Natural killer cell (primary cell): Measurements from ENCODE around the gene CEP131. TPM values are rescaled to one million over a fixed set of nuclear protein-coding genes. Genes with fewer than 3 reads are reported as not detected.
A peak's percentile ranks its signal among the peaks of the same experiment; 100 is the strongest.

Source experiments
- ATAC-seq, 3 donors: fragments of 150-1000 bp in 2 of 3; fragments of 200-7000 bp in 1 of 3; cut with Tn5 transposase; 1 replicate in 1 of 3; 2 replicates in 2 of 3; pipeline ENCODE4 v1.10.0; 2021; ENCODE audit warnings: mild to moderate bottlenecking in 2 of 3, moderate library complexity in 2 of 3
- DNase-seq, 2 donors: peaks; one replicate each; pipeline versions ENCODE4 v3.0.0 to v3.0.0-alpha.2; 2013 to 2021; ENCODE audit warnings: mixed read lengths in 1 of 2
- H3K27ac ChIP-seq: one replicate; pipeline ENCODE4 v1.5.1; 2013; ENCODE audit warnings: mild to moderate bottlenecking, low read length
- H3K27me3 ChIP-seq: one replicate; pipeline ENCODE4 v1.6.1; 2013; ENCODE audit warnings: low read length; ENCODE audit not compliant: control insufficient read depth, insufficient read depth
- H3K36me3 ChIP-seq: one replicate; pipeline ENCODE4 v1.6.1; 2013; ENCODE audit warnings: low read length; ENCODE audit not compliant: control insufficient read depth, insufficient read depth
- H3K4me1 ChIP-seq: one replicate; pipeline ENCODE4 v1.6.1; 2013; ENCODE audit warnings: low read length; ENCODE audit not compliant: control insufficient read depth, insufficient read depth
- H3K4me3 ChIP-seq: one replicate; pipeline ENCODE4 v1.5.1; 2013; ENCODE audit warnings: low read length
- H3K9me3 ChIP-seq: one replicate; pipeline ENCODE4 v1.6.1; 2013; ENCODE audit warnings: low read length; ENCODE audit not compliant: control insufficient read depth, insufficient read depth
- H3K27ac Mint-ChIP-seq, 2 donors: one replicate each; pipeline ENCODE4 v1.8.0; 2022; ENCODE audit warnings: mild to moderate bottlenecking in 2 of 2, mixed read lengths in 2 of 2, moderate library complexity in 1 of 2
- H3K27me3 Mint-ChIP-seq, 2 donors: one replicate each; pipeline ENCODE4 v1.8.0; 2022; ENCODE audit warnings: low read depth in 2 of 2, mixed read lengths in 2 of 2
- H3K36me3 Mint-ChIP-seq: one replicate; pipeline ENCODE4 v1.8.0; 2022; ENCODE audit warnings: mixed read lengths
- H3K4me1 Mint-ChIP-seq, 2 donors: one replicate each; pipeline ENCODE4 v1.8.0; 2022; ENCODE audit warnings: mixed read lengths in 2 of 2
- H3K4me3 Mint-ChIP-seq: one replicate; pipeline ENCODE4 v1.8.0; 2022; ENCODE audit warnings: mild to moderate bottlenecking, moderate library complexity, mixed read lengths
- H3K9me3 Mint-ChIP-seq, 2 donors: one replicate each; pipeline ENCODE4 v1.8.0; 2022; ENCODE audit warnings: mixed read lengths in 2 of 2
- CTCF ChIP-seq: fragments of 200-600 bp; IDR thresholded peaks from one replicate; pipeline ENCODE4 v1.8.0; 2022; ENCODE audit warnings: antibody characterized with exemption
- WGBS: methylation state at CpG from one replicate; pipeline ENCODE4 v1.1.7; 2013; ENCODE audit warnings: missing lambda C conversion rate; ENCODE audit not compliant: insufficient coverage; 5-methylcytosine and 5-hydroxymethylcytosine counted together
- intact Hi-C: fragments of 100-400 bp; cut with micrococcal nuclease; formaldehyde crosslinking; loops from one replicate; pipeline ENCODE4 v1.14.2; 2022
- total RNA-seq, 4 donors: library from RNA; stranded (reverse); fragments of 120-200 nt in 1 of 4; gene quantifications; one replicate each; pipeline versions ENCODE4 v1.2.3 to v1.2.4, GENCODE V29; 2013 to 2022

Gene CEP131
- total RNA-seq, 3 donors from 2014 or later (not counting 1 experiment from before 2014, with no cell fraction given): 9.9 to 11.4 (median 10.0) TPM

- 47% methylated on average over 13 of the region's 14 CpGs for WGBS
- Mint-ChIP-seq H3K4me3 (no peak overlapping the region), H3K27me3 (no peaks in the 10 kb centered on the region)
Observed at GRCh38 chr17:81150377-81151077, 72.2 kb downstream of the CEP131 start.

GRCh38 chr17:81148986-81149533 lies 73.7 kb downstream of the CEP131 start:
- 65% methylated on average over 14 of the region's 14 CpGs for WGBS
- intact Hi-C loops: no loop called here
- H3K27ac ChIP-seq: no peak overlapping the region
- H3K4me3 ChIP-seq: no peak overlapping the region
- ATAC-seq: peak; percentile 53 to 79 (median 63)
- peaks cover 23% of the 10 kb centered on the region for H3K4me1 ChIP-seq
- Mint-ChIP-seq H3K9me3 (no peaks in the 10 kb centered on the region), H3K36me3 (no peaks in the 10 kb centered on the region), H3K4me3 (no peak overlapping the region), H3K27ac (no peak overlapping the region), H3K4me1 (peaks cover 8 to 22% of the 10 kb centered on the region in 2 donors), H3K27me3 (no peaks in the 10 kb centered on the region)
- H3K36me3 ChIP-seq: no peaks in the 10 kb centered on the region
- no peaks in the 10 kb centered on the region for H3K27me3 ChIP-seq
- H3K9me3 ChIP-seq: no peaks in the 10 kb centered on the region
- TF ChIP-seq CTCF: no peak
- DNase-seq: no peak

More at GRCh38 chr17:81150377-81151077, 72.2 kb downstream of the CEP131 start:
- Mint-ChIP-seq H3K36me3 (no peaks in the 10 kb centered on the region), H3K4me1 (peaks cover 8 to 22% of the 10 kb centered on the region in 2 donors), H3K9me3 (no peaks in the 10 kb centered on the region), H3K27ac (peak overlapping the region; percentile 14 to 76)
- no peak for TF ChIP-seq CTCF
- Histone ChIP-seq H3K27ac (no peak overlapping the region), H3K4me3 (no peak overlapping the region), H3K9me3 (no peaks in the 10 kb centered on the region), H3K27me3 (no peaks in the 10 kb centered on the region), H3K4me1 (peaks cover 23% of the 10 kb centered on the region), H3K36me3 (no peaks in the 10 kb centered on the region)
- ATAC-seq (peak in 2 of 3 donors; percentile 24 to 43), DNase-seq (no peak)
- intact Hi-C loops: no loop called here

- 90% methylated on average over 14 of the region's 15 CpGs for WGBS
- H3K4me3 Mint-ChIP-seq: no peak overlapping the region
Observed at GRCh38 chr17:81148571-81148970, 74.2 kb downstream of the CEP131 start.

More at GRCh38 chr17:81148571-81148970, 74.2 kb downstream of the CEP131 start:
- H3K9me3 Mint-ChIP-seq: no peaks in the 10 kb centered on the region
- H3K4me3 ChIP-seq: no peak overlapping the region
- no peaks in the 10 kb centered on the region for H3K36me3 ChIP-seq
- intact Hi-C loops: no loop called here
- no peaks in the 10 kb centered on the region for H3K9me3 ChIP-seq
- H3K36me3 Mint-ChIP-seq: no peaks in the 10 kb centered on the region
- no peak for TF ChIP-seq CTCF
- DNase-seq (no peak), ATAC-seq (no peak)
- peaks cover 23% of the 10 kb centered on the region for H3K4me1 ChIP-seq
- no peaks in the 10 kb centered on the region for H3K27me3 Mint-ChIP-seq
- peaks cover 8 to 22% of the 10 kb centered on the region in 2 donors for H3K4me1 Mint-ChIP-seq
- no peak overlapping the region for H3K27ac ChIP-seq
- H3K27ac Mint-ChIP-seq: no peak overlapping the region
- H3K27me3 ChIP-seq: no peaks in the 10 kb centered on the region
